Fibroblast of the aortic adventitia (primary cell): ENCODE measurements around the gene UBE3C. TPM values are rescaled to one million over a fixed set of nuclear protein-coding genes. Genes with fewer than 3 reads are reported as not detected.
"Not testable (repeated sequence)": the region's sequence is repeated elsewhere in the genome, so short reads cannot be mapped to it uniquely, and the experiment has no call there.

Experiments used
- DNase-seq: peaks from one replicate; pipeline ENCODE4 v3.0.0-alpha.2; 2010; ENCODE audit warnings: low read depth
- H3K4me3 ChIP-seq: 2 replicates; pipeline ENCODE4 v1.5.1; 2011; ENCODE audit warnings: low read depth, mild to moderate bottlenecking, control low read depth, low read length, moderate library complexity
- CTCF ChIP-seq: IDR thresholded peaks from 2 replicates; pipeline ENCODE4 v1.5.1; 2011; ENCODE audit warnings: mild to moderate bottlenecking, low read length, control low read depth, inconsistent platforms; ENCODE audit not compliant: insufficient read depth
- total RNA-seq: library from RNA; depleted of rRNA; stranded (reverse); fragments of >200 nt; gene quantifications from 2 replicates; pipeline ENCODE4 v1.2.3, GENCODE V29; 2012; ENCODE audit warnings: low replicate concordance

UBE3C gene
- total RNA-seq, 1 donor, result 81.3 TPM

GRCh38 chr7:157269341-157270059 lies 130.8 kb downstream of the UBE3C start:
- no peak overlapping the region for H3K4me3 ChIP-seq
- no peak for DNase-seq
- no peak for TF ChIP-seq CTCF

- no peak for TF ChIP-seq CTCF
- no peak overlapping the region for H3K4me3 ChIP-seq
- no peak for DNase-seq
These were observed 131.3 kb downstream of the UBE3C start for GRCh38 chr7:157270060-157270444.

GRCh38 chr7:157271315-157271990 lies 132.7 kb downstream of the UBE3C start:
- no peak overlapping the region for H3K4me3 ChIP-seq
- DNase-seq, result no peak
- TF ChIP-seq CTCF, result no peak

GRCh38 chr7:157271991-157272324 lies 133.2 kb downstream of the UBE3C start:
- TF ChIP-seq CTCF, result no peak
- DNase-seq, result peak; percentile 93
- H3K4me3 ChIP-seq, result no peak overlapping the region

GRCh38 chr7:157272351-157273207 lies 133.9 kb downstream of the UBE3C start:
- TF ChIP-seq CTCF, result no peak
- no peak overlapping the region for H3K4me3 ChIP-seq
- no peak for DNase-seq

- H3K4me3 ChIP-seq, result no peak overlapping the region
- TF ChIP-seq CTCF, result peak; percentile 99
- DNase-seq, result peak; percentile 64
These were observed 134.7 kb downstream of the UBE3C start for GRCh38 chr7:157273208-157274093.

- H3K4me3 ChIP-seq, DNase-seq: not testable (repeated sequence)
These were observed 135.4 kb downstream of the UBE3C start for GRCh38 chr7:157274094-157274634.
